HEK293T (cell line): ENCODE results near the gene SPAG7.

Source experiments
- CTCF ChIA-PET: fragments of 350-600 bp; formaldehyde crosslinking; extraction: SDS; loops from one replicate; lab custom pipeline; 2021; ENCODE audit warnings: antibody characterized with exemption, inconsistent platforms; lab: Yijun Ruan, JAX
- POLR2A ChIA-PET: fragments of 350-600 bp; formaldehyde crosslinking; extraction: SDS; loops from one replicate; lab custom pipeline; 2020; ENCODE audit warnings: antibody characterized with exemption, inconsistent platforms; lab: Yijun Ruan, JAX
- DNase-seq: peaks from one replicate; pipeline ENCODE4 v3.0.0; 2012; ENCODE audit warnings: mixed read lengths; ENCODE audit errors: extremely low spot score
- ARNT ChIP-seq: fragments of 450-650 bp; IDR thresholded peaks from 2 replicates; pipeline ENCODE4 v1.6.1; 2017; ENCODE audit warnings: mild to moderate bottlenecking
- BHLHE40 ChIP-seq: fragments of 450-650 bp; IDR thresholded peaks from 2 replicates; pipeline ENCODE4 v1.6.1; 2016; ENCODE audit warnings: mild to moderate bottlenecking, moderate library complexity, borderline replicate concordance
- CTBP1 ChIP-seq: fragments of 450-650 bp; IDR thresholded peaks from 2 replicates; pipeline ENCODE4 v1.6.1; 2016; ENCODE audit warnings: borderline replicate concordance
- ELF4 ChIP-seq: fragments of 450-650 bp; IDR thresholded peaks from 2 replicates; pipeline ENCODE4 v1.6.1; 2017; ENCODE audit warnings: antibody characterized with exemption
- FOXA1 ChIP-seq: fragments of 450-650 bp; IDR thresholded peaks from 2 replicates; pipeline ENCODE4 v1.6.1; 2016; ENCODE audit warnings: mild to moderate bottlenecking
- FOXK2 ChIP-seq: fragments of 450-650 bp; IDR thresholded peaks from 2 replicates; pipeline ENCODE4 v1.6.1; 2016; ENCODE audit warnings: mild to moderate bottlenecking
- FOXM1 ChIP-seq: fragments of 450-650 bp; IDR thresholded peaks from 2 replicates; pipeline ENCODE4 v1.6.1; 2017; ENCODE audit warnings: mild to moderate bottlenecking, borderline replicate concordance
- HDGF ChIP-seq: fragments of 450-650 bp; IDR thresholded peaks from 2 replicates; pipeline ENCODE4 v1.6.1; 2017; ENCODE audit warnings: antibody characterized with exemption, borderline replicate concordance
- L3MBTL2 ChIP-seq: fragments of 450-650 bp; conservative IDR thresholded peaks from 2 replicates; pipeline ENCODE4 v1.6.1; 2016; ENCODE audit warnings: mild to moderate bottlenecking
- LEF1 ChIP-seq: fragments of 450-650 bp; IDR thresholded peaks from 2 replicates; pipeline ENCODE4 v1.6.1; 2017; ENCODE audit warnings: mild to moderate bottlenecking, borderline replicate concordance
- NFRKB ChIP-seq: fragments of 450-650 bp; IDR thresholded peaks from 2 replicates; pipeline ENCODE4 v1.6.1; 2016; ENCODE audit warnings: mild to moderate bottlenecking, moderate library complexity
- PKNOX1 ChIP-seq: fragments of 450-650 bp; IDR thresholded peaks from 2 replicates; pipeline ENCODE4 v1.6.1; 2016
- SP1 ChIP-seq: fragments of 450-650 bp; IDR thresholded peaks from 2 replicates; pipeline ENCODE4 v1.6.1; 2017
- SUZ12 ChIP-seq: fragments of 450-650 bp; IDR thresholded peaks from 2 replicates; pipeline ENCODE4 v1.6.1; 2016; ENCODE audit warnings: mild to moderate bottlenecking
- TARDBP ChIP-seq: fragments of 450-650 bp; IDR thresholded peaks from 2 replicates; pipeline ENCODE4 v1.6.1; 2016
- ZNF384 ChIP-seq: fragments of 450-650 bp; IDR thresholded peaks from 2 replicates; pipeline ENCODE4 v1.6.1; 2016

The SPAG7 gene

GRCh38 chr17:4938069-4938491 is 29.5 kb downstream of the SPAG7 start:
- DNase-seq, result no peak
- ChIA-PET POLR2A (interaction anchor here (3.5 kb wide), 1 partner anchor 29 kb away, joined by 38 read pairs; no protein-coding TSS in a partner anchor), CTCF (no interaction called here)
- TF ChIP-seq FOXK2, result no peak
- TF ChIP-seq TARDBP, result no peak
- TF ChIP-seq NFRKB, result no peak
- TF ChIP-seq BHLHE40, result no peak
- TF ChIP-seq FOXM1, result no peak
- TF ChIP-seq ELF4, result no peak
- no peak for TF ChIP-seq SP1

GRCh38 chr17:4937553-4937952 is 30.1 kb downstream of the SPAG7 start:
- CTCF ChIA-PET, result no interaction called here
- no peak for TF ChIP-seq LEF1
- TF ChIP-seq BHLHE40, result no peak
- no peak for TF ChIP-seq ZNF384
- no peak for TF ChIP-seq SP1
- no peak for TF ChIP-seq CTBP1
- TF ChIP-seq ELF4, result no peak
- no peak for TF ChIP-seq NFRKB
- no peak for TF ChIP-seq FOXM1
- no peak for TF ChIP-seq FOXK2
- DNase-seq, result no peak
- POLR2A ChIA-PET, result interaction anchor here (1.5 to 3.5 kb wide), 2 partner anchors 28 to 29 kb away, joined by 5 to 38 read pairs; no protein-coding TSS in a partner anchor

- ChIA-PET CTCF (no interaction called here), POLR2A (interaction anchor here (1.1 to 1.5 kb wide), 3 partner anchors 12 to 27 kb away, joined by 3 to 6 read pairs (median 5); partner anchors contain the start of gene PFN1)
- no peak for TF ChIP-seq PKNOX1
- TF ChIP-seq BHLHE40, result no peak
- no peak for TF ChIP-seq FOXK2
- no peak for TF ChIP-seq FOXM1
- TF ChIP-seq NFRKB, result no peak
- TF ChIP-seq ELF4, result no peak
- no peak for TF ChIP-seq TARDBP
- no peak for TF ChIP-seq ARNT
- TF ChIP-seq ZNF384, result no peak
- no peak for TF ChIP-seq SUZ12
- no peak for DNase-seq
These were observed 31.2 kb downstream of the SPAG7 start for GRCh38 chr17:4936436-4936835.

GRCh38 chr17:4935650-4936049 is 32.0 kb downstream of the SPAG7 start:
- DNase-seq, result no peak
- POLR2A ChIA-PET, result interaction anchor here (1.4 kb wide), 1 partner anchor 13 kb away, joined by 6 read pairs; no protein-coding TSS in a partner anchor
- no peak for TF ChIP-seq ARNT
- CTCF ChIA-PET, result no interaction called here

- no peak for TF ChIP-seq SP1
- TF ChIP-seq HDGF, result no peak
- no peak for TF ChIP-seq NFRKB
- TF ChIP-seq FOXM1, result no peak
- TF ChIP-seq ZNF384, result no peak
- no peak for TF ChIP-seq ELF4
- no peak for TF ChIP-seq TARDBP
- no peak for TF ChIP-seq FOXA1
- TF ChIP-seq CTBP1, result no peak
- no peak for TF ChIP-seq LEF1
- no peak for TF ChIP-seq SUZ12
- no peak for TF ChIP-seq ARNT
- POLR2A ChIA-PET, result interaction anchor here (1.0 to 1.7 kb wide), 3 partner anchors 13 to 33 kb away, joined by 3 to 4 read pairs (median 3); partner anchors contain the start of gene SPAG7
- CTCF ChIA-PET, result interaction anchor here (0.6 kb wide), 1 partner anchor 1158 kb away, joined by 3 read pairs; no protein-coding TSS in a partner anchor
- no peak for DNase-seq
These were observed 33.2 kb downstream of the SPAG7 start for GRCh38 chr17:4934173-4934979.

GRCh38 chr17:4933646-4934045 is 34.0 kb downstream of the SPAG7 start:
- ChIA-PET CTCF (interaction anchor here (0.6 kb wide), 1 partner anchor 1157 kb away, joined by 3 read pairs; no protein-coding TSS in a partner anchor), POLR2A (interaction anchor here (1.0 to 1.7 kb wide), 3 partner anchors 14 to 34 kb away, joined by 3 to 4 read pairs (median 3); partner anchors contain the start of gene SPAG7)
- TF ChIP-seq FOXM1, result no peak
- TF ChIP-seq ARNT, result no peak
- TF ChIP-seq BHLHE40, result no peak
- no peak for TF ChIP-seq CTBP1
- TF ChIP-seq HDGF, result no peak
- no peak for TF ChIP-seq FOXK2
- TF ChIP-seq L3MBTL2, result no peak
- TF ChIP-seq LEF1, result no peak
- no peak for TF ChIP-seq SP1
- TF ChIP-seq ZNF384, result no peak
- no peak for TF ChIP-seq PKNOX1
- no peak for TF ChIP-seq FOXA1
- no peak for TF ChIP-seq ELF4
- TF ChIP-seq SUZ12, result no peak
- TF ChIP-seq NFRKB, result no peak
- DNase-seq, result no peak

GRCh38 chr17:4932756-4933155 is 34.9 kb downstream of the SPAG7 start:
- ChIA-PET POLR2A (no interaction called here), CTCF (no interaction called here)
- TF ChIP-seq ARNT (no peak), L3MBTL2 (no peak), CTBP1 (no peak), ELF4 (no peak)

More at GRCh38 chr17:4932756-4933155, 34.9 kb downstream of the SPAG7 start:
- DNase-seq, result no peak
